Measurements from ENCODE around the gene PRKACG. TPM values are rescaled to one million over a fixed set of nuclear protein-coding genes. Genes with fewer than 3 reads are reported as not detected.
A peak's percentile ranks its signal among the peaks of the same experiment; 100 is the strongest.

PRKACG gene
- total RNA-seq, 1 donor from 2014 or later, result not detected

GRCh38 chr9:69027355-69028097, 13.6 kb upstream of the PRKACG start:
- H3K36me3 Mint-ChIP-seq (ENCODE audit: insufficient read depth), result no peaks in the 10 kb centered on the region
- no peak overlapping the region for H3K27ac Mint-ChIP-seq
- peaks cover 3% of the 10 kb centered on the region for H3K4me1 Mint-ChIP-seq (ENCODE audit: low read depth)
- H3K9me3 Mint-ChIP-seq (ENCODE audit: low read depth), result peaks cover 7% of the 10 kb centered on the region
- TF ChIP-seq CTCF (IDR thresholded peaks at IDR 0.05; ENCODE audit: unreplicated experiment), result peak; percentile 83
- DNase-seq (ENCODE audit: low spot score, unreplicated experiment), result no peak
- H3K27me3 Mint-ChIP-seq, result no peaks in the 10 kb centered on the region
- no peak overlapping the region for H3K4me3 Mint-ChIP-seq (ENCODE audit: low read depth)

- no peak overlapping the region for H3K27ac Mint-ChIP-seq
- TF ChIP-seq CTCF (IDR thresholded peaks at IDR 0.05; ENCODE audit: unreplicated experiment), result no peak
- H3K4me3 Mint-ChIP-seq (ENCODE audit: low read depth), result no peak overlapping the region
- H3K4me1 Mint-ChIP-seq (ENCODE audit: low read depth), result peaks cover 3% of the 10 kb centered on the region
- H3K36me3 Mint-ChIP-seq (ENCODE audit: insufficient read depth), result no peaks in the 10 kb centered on the region
- H3K27me3 Mint-ChIP-seq, result no peaks in the 10 kb centered on the region
- no peaks in the 10 kb centered on the region for H3K9me3 Mint-ChIP-seq (ENCODE audit: low read depth)
- no peak for DNase-seq (ENCODE audit: low spot score, unreplicated experiment)
These were observed 9.7 kb upstream of the PRKACG start for GRCh38 chr9:69023650-69024049.

- Mint-ChIP-seq H3K36me3 (ENCODE audit: insufficient read depth) (no peaks in the 10 kb centered on the region), H3K27me3 (peaks cover 4% of the 10 kb centered on the region), H3K27ac (no peak overlapping the region), H3K4me1 (ENCODE audit: low read depth) (peaks cover 3% of the 10 kb centered on the region), H3K9me3 (ENCODE audit: low read depth) (no peaks in the 10 kb centered on the region), H3K4me3 (ENCODE audit: low read depth) (no peak overlapping the region)
- DNase-seq (ENCODE audit: low spot score, unreplicated experiment), result no peak
- TF ChIP-seq CTCF (IDR thresholded peaks at IDR 0.05; ENCODE audit: unreplicated experiment), result no peak
These were observed 6.6 kb upstream of the PRKACG start for GRCh38 chr9:69020301-69021145.

- H3K9me3 Mint-ChIP-seq (ENCODE audit: low read depth), result no peaks in the 10 kb centered on the region
- no peak for DNase-seq (ENCODE audit: low spot score, unreplicated experiment)
- H3K36me3 Mint-ChIP-seq (ENCODE audit: insufficient read depth), result no peaks in the 10 kb centered on the region
- H3K27ac Mint-ChIP-seq, result no peak overlapping the region
- TF ChIP-seq CTCF (IDR thresholded peaks at IDR 0.05; ENCODE audit: unreplicated experiment), result no peak
- H3K4me1 Mint-ChIP-seq (ENCODE audit: low read depth), result peaks cover 3% of the 10 kb centered on the region
- H3K27me3 Mint-ChIP-seq, result peaks cover 4% of the 10 kb centered on the region
- no peak overlapping the region for H3K4me3 Mint-ChIP-seq (ENCODE audit: low read depth)
These were observed 5.9 kb upstream of the PRKACG start for GRCh38 chr9:69019808-69020207.

GRCh38 chr9:69018737-69019136, 4.8 kb upstream of the PRKACG start:
- Mint-ChIP-seq H3K4me3 (ENCODE audit: low read depth) (no peak overlapping the region), H3K9me3 (ENCODE audit: low read depth) (peaks cover 3% of the 10 kb centered on the region), H3K27me3 (peaks cover 4% of the 10 kb centered on the region), H3K4me1 (ENCODE audit: low read depth) (peaks cover 3% of the 10 kb centered on the region), H3K36me3 (ENCODE audit: insufficient read depth) (no peaks in the 10 kb centered on the region), H3K27ac (no peak overlapping the region)
- TF ChIP-seq CTCF (IDR thresholded peaks at IDR 0.05; ENCODE audit: unreplicated experiment), result no peak
- DNase-seq (ENCODE audit: low spot score, unreplicated experiment), result no peak
